ENCODE results near the gene ASCC2. TPM values are rescaled to one million over a fixed set of nuclear protein-coding genes. Genes with fewer than 3 reads are reported as not detected.
"Not testable (repeated sequence)": the region's sequence is repeated elsewhere in the genome, so short reads cannot be mapped to it uniquely, and the experiment has no call there.

The ASCC2 gene
- 33.8 TPM for polyA plus RNA-seq (ENCODE audit: insufficient read length)

- peak; percentile 91 for DNase-seq (ENCODE audit: low read depth)
These were observed at the start of gene ASCC2 for GRCh38 chr22:29837741-29838598. ASCC2 (minus strand) TSS chr22:29838274; CDS start chr22:29832325, 5,949 bp downstream.

GRCh38 chr22:29887358-29887757 lies 49.3 kb upstream of the ASCC2 start:
- DNase-seq (ENCODE audit: low read depth): no peak

- DNase-seq (ENCODE audit: low read depth): no peak
These were observed 48.5 kb upstream of the ASCC2 start for GRCh38 chr22:29886596-29886995.

- no peak for DNase-seq (ENCODE audit: low read depth)
These were observed 47.5 kb upstream of the ASCC2 start for GRCh38 chr22:29885610-29886009.

GRCh38 chr22:29883775-29884097 lies 45.7 kb upstream of the ASCC2 start:
- no peak for DNase-seq (ENCODE audit: low read depth)

- peak; percentile 43 for DNase-seq (ENCODE audit: low read depth)
These were observed 45.1 kb upstream of the ASCC2 start, which contains the start of gene MTMR3 for GRCh38 chr22:29883045-29883774. MTMR3 (plus strand) TSS chr22:29883174; CDS start chr22:29971060, 87,886 bp downstream.

- DNase-seq (ENCODE audit: low read depth): no peak
These were observed 44.6 kb upstream of the ASCC2 start for GRCh38 chr22:29882716-29883044.

- DNase-seq (ENCODE audit: low read depth): no peak
These were observed 41.7 kb upstream of the ASCC2 start for GRCh38 chr22:29879753-29880152.

GRCh38 chr22:29877620-29878019 lies 39.5 kb upstream of the ASCC2 start:
- DNase-seq (ENCODE audit: low read depth): no peak

- DNase-seq (ENCODE audit: low read depth): no peak
These were observed 35.9 kb upstream of the ASCC2 start for GRCh38 chr22:29873943-29874342.

- DNase-seq (ENCODE audit: low read depth): no peak
These were observed 34.9 kb upstream of the ASCC2 start for GRCh38 chr22:29872989-29873388.

- no peak for DNase-seq (ENCODE audit: low read depth)
These were observed 34.2 kb upstream of the ASCC2 start for GRCh38 chr22:29872144-29872893.

GRCh38 chr22:29871684-29872083 lies 33.6 kb upstream of the ASCC2 start:
- no peak for DNase-seq (ENCODE audit: low read depth)

- no peak for DNase-seq (ENCODE audit: low read depth)
These were observed 32.5 kb upstream of the ASCC2 start for GRCh38 chr22:29870574-29870973.

- DNase-seq (ENCODE audit: low read depth): no peak
These were observed 29.8 kb upstream of the ASCC2 start for GRCh38 chr22:29867851-29868250.

- DNase-seq (ENCODE audit: low read depth): no peak
These were observed 29.2 kb upstream of the ASCC2 start for GRCh38 chr22:29867260-29867659.

GRCh38 chr22:29865572-29865971 lies 27.5 kb upstream of the ASCC2 start:
- not testable (repeated sequence) for DNase-seq (ENCODE audit: low read depth)

- DNase-seq (ENCODE audit: low read depth): no peak
These were observed 23.7 kb upstream of the ASCC2 start for GRCh38 chr22:29861672-29862297.

- DNase-seq (ENCODE audit: low read depth): no peak
These were observed 22.1 kb upstream of the ASCC2 start for GRCh38 chr22:29860006-29860766.

GRCh38 chr22:29859030-29859429 lies 21.0 kb upstream of the ASCC2 start:
- not testable (repeated sequence) for DNase-seq (ENCODE audit: low read depth)

- DNase-seq (ENCODE audit: low read depth): no peak
These were observed 18.4 kb upstream of the ASCC2 start for GRCh38 chr22:29856496-29856895.

Measured in forelimb muscle (tissue), 1 donor.